NB4 (cell line): ENCODE results near the gene AHCTF1.

Experiments
- DNase-seq: peaks from one replicate; pipeline ENCODE4 v3.0.0; 2010; ENCODE audit warnings: low read depth
- H3K4me3 ChIP-seq: one replicate; pipeline ENCODE4 v1.5.1; 2011; ENCODE audit warnings: mild to moderate bottlenecking, low read depth, low read length, moderate library complexity
- MYC ChIP-seq: IDR thresholded peaks from 2 replicates; pipeline ENCODE4 v1.6.1; 2011; ENCODE audit warnings: low read depth, low read length
- POLR2A ChIP-seq: IDR thresholded peaks from 2 replicates; pipeline ENCODE4 v1.6.1; 2011; ENCODE audit warnings: mild to moderate bottlenecking; ENCODE audit not compliant: insufficient read length; ENCODE audit errors: extremely low read depth
- TF ChIP-seq, protein P1 (sequence below): IDR thresholded peaks from one replicate; pipeline ENCODE4 v1.5.1; 2012; ENCODE audit warnings: low read depth, low read length
- TF ChIP-seq, protein P2 (sequence below): IDR thresholded peaks from 2 replicates; pipeline ENCODE4 v1.6.1; 2011; ENCODE audit warnings: low read depth, low read length

Gene AHCTF1

DNA sequence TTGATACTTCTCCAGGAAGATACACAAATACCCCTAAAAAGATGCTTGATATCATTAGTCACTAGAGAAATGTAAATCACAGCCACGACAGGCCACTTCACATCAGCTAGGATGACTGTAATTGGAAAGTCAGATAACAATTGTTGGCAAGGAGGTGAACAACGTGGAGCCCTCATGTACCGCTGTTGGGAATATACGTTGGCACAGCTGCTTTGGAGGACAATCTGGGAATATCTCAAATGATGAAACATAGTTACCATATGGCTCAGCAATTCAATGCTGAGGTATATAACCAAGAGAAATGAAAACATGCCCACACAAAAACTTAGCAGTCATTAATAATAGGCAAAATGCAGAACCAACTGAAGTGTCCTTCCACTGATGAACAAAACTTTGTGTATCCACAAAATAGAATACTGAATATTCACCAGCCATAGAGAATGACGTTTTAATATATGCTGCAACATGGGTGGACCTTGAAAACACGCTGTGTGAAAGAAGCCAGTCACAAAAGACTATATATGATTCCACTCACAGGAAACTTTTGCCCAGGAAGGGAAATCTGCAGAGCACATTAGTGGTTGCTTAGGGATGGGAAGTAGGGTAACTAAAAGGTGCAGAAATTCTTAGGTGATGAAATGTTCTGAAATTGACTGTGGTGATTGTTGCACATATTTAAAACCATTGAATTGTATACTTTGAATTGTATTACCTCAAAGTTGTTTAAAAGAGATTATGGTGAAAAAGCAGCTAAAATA lies 95.4 kb downstream of the AHCTF1 start:
- H3K4me3 ChIP-seq = no peak overlapping the region
- TF ChIP-seq, protein P1, sequence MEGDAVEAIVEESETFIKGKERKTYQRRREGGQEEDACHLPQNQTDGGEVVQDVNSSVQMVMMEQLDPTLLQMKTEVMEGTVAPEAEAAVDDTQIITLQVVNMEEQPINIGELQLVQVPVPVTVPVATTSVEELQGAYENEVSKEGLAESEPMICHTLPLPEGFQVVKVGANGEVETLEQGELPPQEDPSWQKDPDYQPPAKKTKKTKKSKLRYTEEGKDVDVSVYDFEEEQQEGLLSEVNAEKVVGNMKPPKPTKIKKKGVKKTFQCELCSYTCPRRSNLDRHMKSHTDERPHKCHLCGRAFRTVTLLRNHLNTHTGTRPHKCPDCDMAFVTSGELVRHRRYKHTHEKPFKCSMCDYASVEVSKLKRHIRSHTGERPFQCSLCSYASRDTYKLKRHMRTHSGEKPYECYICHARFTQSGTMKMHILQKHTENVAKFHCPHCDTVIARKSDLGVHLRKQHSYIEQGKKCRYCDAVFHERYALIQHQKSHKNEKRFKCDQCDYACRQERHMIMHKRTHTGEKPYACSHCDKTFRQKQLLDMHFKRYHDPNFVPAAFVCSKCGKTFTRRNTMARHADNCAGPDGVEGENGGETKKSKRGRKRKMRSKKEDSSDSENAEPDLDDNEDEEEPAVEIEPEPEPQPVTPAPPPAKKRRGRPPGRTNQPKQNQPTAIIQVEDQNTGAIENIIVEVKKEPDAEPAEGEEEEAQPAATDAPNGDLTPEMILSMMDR = no peak
- TF ChIP-seq, protein P2, sequence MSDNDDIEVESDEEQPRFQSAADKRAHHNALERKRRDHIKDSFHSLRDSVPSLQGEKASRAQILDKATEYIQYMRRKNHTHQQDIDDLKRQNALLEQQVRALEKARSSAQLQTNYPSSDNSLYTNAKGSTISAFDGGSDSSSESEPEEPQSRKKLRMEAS = no peak
- DNase-seq = peak; percentile 15

DNA sequence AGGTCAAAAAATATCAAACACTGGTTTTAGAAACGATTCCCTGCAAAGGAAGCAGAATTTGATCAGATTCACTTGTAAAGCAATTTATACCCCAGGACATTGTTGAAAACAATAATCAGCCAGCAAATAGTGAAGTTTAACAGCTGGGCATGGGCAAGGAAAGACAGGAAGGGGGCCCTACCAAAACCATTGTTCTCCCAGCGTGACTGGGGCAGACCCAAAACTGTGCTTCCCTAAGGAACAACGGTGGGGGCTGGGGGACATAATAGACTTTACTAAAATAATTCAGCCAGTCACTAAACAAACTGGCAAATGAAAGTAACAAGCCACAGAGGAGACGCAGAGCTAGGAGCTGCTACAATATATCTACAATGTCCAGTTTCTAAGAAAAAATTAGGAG lies 100.2 kb downstream of the AHCTF1 start:
- TF ChIP-seq, protein P2 = no peak
- TF ChIP-seq POLR2A (no peak), MYC (no peak)
- TF ChIP-seq, protein P1 = no peak
- no peak overlapping the region for H3K4me3 ChIP-seq
- no peak for DNase-seq

DNA sequence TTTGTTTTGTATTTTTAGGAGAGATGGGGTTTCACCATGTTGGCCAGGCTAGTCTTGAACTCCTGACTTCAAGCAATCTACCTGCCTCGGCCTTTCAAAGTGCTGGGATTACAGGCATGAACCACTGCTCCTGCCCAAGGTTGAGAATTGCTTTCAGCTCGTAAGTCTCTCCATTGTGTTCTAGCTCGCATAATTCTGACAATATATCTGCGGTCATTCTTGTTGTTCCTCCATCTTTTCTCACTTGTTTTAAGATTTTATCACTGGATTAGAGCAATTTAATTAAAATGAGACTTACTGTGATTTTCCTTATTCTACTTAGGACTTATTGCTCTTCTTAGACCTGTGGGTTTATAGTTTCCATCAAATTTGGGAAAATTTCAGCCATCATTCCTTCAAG lies 102.9 kb downstream of the AHCTF1 start:
- TF ChIP-seq MYC = no peak
- TF ChIP-seq POLR2A = no peak
- TF ChIP-seq, protein P2 = no peak
- TF ChIP-seq, protein P1 = no peak
- H3K4me3 ChIP-seq = no peak overlapping the region
- DNase-seq = peak; percentile 32

DNA sequence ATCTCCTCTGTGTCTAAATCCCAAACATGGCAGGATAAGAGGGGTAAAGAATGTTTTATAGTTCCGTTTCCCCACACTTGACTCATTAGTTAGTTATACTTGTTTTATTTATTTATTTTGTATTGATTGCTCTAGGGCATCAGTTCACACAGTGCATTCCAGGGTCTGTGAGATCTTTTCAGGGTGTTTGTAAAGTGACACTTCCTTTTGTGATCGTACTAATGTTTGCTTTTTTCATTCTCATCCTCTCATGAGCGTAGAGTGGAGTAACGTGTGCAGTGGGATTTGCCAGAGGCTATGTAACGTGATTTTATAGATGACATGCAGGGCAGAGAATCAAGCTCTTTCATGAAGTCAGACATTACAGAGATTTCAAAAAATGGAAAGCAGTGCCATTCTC lies 104.4 kb downstream of the AHCTF1 start:
- no peak overlapping the region for H3K4me3 ChIP-seq
- DNase-seq = no peak
- TF ChIP-seq POLR2A (no peak), MYC (no peak)
- TF ChIP-seq, protein P2 = no peak
- TF ChIP-seq, protein P1 = no peak

DNA sequence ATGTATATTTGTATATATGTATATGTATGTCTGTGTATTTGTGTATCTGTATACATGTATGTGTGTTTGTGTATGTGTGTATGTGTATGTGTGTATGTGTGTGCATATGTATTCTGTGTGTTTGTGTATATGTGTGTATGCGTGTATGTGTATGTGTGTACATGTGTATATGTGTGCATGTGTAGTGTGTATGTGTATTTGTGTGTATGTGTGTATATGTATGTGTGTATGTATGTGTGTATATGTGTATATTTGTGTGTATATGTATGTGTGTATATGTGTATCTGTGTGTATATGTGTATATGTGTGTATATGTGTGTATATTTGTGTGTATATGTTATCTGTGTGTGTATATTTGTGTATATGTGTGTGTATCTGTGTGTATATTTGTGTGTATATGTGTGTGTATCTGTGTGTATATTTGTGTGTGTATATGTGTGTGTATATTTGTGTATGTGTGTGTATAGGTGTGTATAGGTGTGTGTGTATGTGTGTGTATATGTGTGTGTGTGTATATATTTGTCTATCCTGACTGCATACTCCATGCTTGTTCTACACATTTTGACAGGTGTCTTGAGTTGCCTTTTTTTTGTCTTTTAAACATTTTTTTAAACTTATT lies 106.1 kb downstream of the AHCTF1 start:
- no peak for TF ChIP-seq MYC
- TF ChIP-seq, protein P1 = no peak
- no peak for TF ChIP-seq POLR2A
- TF ChIP-seq, protein P2 = no peak
- no peak for DNase-seq
- no peak overlapping the region for H3K4me3 ChIP-seq
